Lower leg skin (tissue), 4 donors: ENCODE data around the gene XCL2. TPM values are rescaled to one million over a fixed set of nuclear protein-coding genes. Genes with fewer than 3 reads are reported as not detected.

ENCODE experiments used
- DNase-seq, 2 donors: peaks; one replicate each; pipeline ENCODE4 v3.0.0-alpha.2; 2019; ENCODE audit warnings: low spot score in 2 of 2
- H3K4me3 ChIP-seq: fragments of 200-600 bp; sonication (generic); 2 replicates; pipeline ENCODE4 v1.5.1; 2017; ENCODE audit warnings: mild to moderate bottlenecking, low read depth; ENCODE audit not compliant: poor library complexity, severe bottlenecking
- POLR2A ChIP-seq, 2 donors: fragments of 450-650 bp; IDR thresholded peaks; one replicate each; pipeline ENCODE4 v1.6.1; 2016 to 2017; ENCODE audit warnings: antibody characterized with exemption in 2 of 2, mild to moderate bottlenecking in 1 of 2, moderate library complexity in 1 of 2
- WGBS, 2 donors: methylation state at CpG; one replicate each; pipeline ENCODE4 v1.1.5; 2018; 5-methylcytosine and 5-hydroxymethylcytosine counted together
- intact Hi-C: fragments of 100-400 bp; cut with DNase I; formaldehyde crosslinking; loops from one replicate; pipeline ENCODE4 v1.15.0; 2023; ENCODE audit warnings: low total_unique reads
- total RNA-seq, 4 donors: library from RNA; depleted of rRNA; stranded (reverse); fragments of >200 nt; gene quantifications; one replicate each; pipeline ENCODE4 v1.1.0, GENCODE V29; 2016
- TF ChIP-seq, protein P1 (sequence below), 3 donors: fragments of 450-650 bp; IDR thresholded peaks; one replicate each; pipeline ENCODE4 v1.5.1; 2016; ENCODE audit warnings: antibody characterized with exemption in 3 of 3, mild to moderate bottlenecking in 3 of 3, moderate library complexity in 2 of 3

The XCL2 gene
- total RNA-seq, 4 donors from 2014 or later: not detected

DNA sequence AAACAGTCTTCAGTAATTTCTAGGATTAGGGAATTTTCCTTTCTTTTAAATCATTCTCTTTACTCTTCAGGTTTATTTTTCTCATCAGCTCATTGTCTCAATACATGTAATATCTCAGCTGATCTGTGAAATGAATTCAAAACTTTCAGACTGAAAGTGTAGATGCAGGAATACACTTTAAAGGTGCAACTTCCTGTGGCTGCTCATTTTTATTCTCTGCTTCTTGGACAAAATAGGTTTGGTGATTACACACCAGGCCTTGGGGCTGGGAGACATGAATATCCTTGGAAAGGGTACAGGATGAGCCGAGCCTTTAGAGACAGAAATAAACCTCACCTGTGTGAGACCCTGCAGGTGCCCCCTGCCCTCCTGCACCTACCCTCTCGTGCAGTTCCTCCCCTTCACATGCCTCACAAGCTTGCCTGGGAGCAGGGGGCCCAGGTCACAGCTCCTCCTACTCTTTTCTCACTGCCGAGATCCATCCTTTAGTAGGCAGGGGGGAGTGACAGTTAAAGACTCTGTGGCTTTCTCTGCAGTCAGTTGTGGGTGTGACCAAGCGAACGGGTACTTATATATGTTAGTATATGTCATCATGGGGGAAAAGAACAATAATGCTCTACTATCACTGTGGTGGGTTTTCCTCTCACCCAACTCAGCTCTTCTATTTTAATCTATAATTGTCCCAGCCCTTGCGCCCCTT is 23.6 kb downstream of the XCL2 start:
- no peak for DNase-seq
- TF ChIP-seq, protein P1, sequence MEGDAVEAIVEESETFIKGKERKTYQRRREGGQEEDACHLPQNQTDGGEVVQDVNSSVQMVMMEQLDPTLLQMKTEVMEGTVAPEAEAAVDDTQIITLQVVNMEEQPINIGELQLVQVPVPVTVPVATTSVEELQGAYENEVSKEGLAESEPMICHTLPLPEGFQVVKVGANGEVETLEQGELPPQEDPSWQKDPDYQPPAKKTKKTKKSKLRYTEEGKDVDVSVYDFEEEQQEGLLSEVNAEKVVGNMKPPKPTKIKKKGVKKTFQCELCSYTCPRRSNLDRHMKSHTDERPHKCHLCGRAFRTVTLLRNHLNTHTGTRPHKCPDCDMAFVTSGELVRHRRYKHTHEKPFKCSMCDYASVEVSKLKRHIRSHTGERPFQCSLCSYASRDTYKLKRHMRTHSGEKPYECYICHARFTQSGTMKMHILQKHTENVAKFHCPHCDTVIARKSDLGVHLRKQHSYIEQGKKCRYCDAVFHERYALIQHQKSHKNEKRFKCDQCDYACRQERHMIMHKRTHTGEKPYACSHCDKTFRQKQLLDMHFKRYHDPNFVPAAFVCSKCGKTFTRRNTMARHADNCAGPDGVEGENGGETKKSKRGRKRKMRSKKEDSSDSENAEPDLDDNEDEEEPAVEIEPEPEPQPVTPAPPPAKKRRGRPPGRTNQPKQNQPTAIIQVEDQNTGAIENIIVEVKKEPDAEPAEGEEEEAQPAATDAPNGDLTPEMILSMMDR (IDR thresholded peaks at IDR 0.05): no peak
- no peak for TF ChIP-seq POLR2A (IDR thresholded peaks at IDR 0.05)
- no peak overlapping the region for H3K4me3 ChIP-seq
- WGBS, 2 donors: 47 to 55% methylated on average over 6 of the region's 6 CpGs
- intact Hi-C loops: no loop called here

DNA sequence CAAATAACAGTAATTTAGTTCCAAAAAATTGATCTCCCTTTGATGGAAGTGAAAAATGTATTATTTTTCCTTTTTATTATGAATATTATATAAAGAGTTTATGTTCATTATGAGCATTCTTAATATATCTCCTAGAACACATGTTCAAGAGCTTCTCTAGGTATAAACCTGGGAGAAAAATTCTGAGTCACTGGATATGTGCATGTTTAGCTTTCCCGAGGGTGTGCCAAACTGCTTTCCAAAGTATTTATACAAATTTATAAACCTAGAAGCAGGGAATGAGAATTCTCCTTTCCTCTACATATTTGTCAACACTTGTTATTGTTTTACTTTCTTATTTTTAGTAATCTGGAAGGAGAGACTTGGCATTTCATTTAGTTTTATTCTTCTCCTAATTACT is 25.0 kb downstream of the XCL2 start:
- intact Hi-C loops: no loop called here

DNA sequence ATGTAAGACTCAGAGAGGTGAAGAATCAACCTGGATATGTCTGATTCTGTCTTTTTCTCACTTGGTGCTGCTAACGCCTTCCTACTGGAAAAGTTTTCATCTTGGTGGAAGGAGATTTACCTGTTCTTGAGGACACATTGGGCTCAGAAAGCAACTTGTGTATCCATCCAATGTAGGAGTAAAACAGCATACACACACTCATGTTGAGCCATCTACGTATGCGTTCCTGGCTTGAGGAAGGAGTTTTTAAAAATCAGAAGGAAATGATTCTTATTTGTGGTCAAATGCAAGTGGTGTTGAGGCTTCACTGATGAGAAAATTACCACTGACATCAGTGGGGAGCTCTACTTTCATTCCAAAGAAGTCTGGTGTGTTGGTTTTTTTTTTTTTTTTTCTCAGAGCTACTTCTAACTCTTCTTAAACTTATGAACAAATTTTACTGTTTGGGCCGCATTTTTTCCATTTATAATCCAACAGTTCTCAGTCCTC is 25.6 kb downstream of the XCL2 start:
- WGBS, 2 donors: 79 to 84% methylated on average over 4 of the region's 4 CpGs
- intact Hi-C loops: no loop called here
- TF ChIP-seq POLR2A (IDR thresholded peaks at IDR 0.05): no peak
- TF ChIP-seq, protein P1 (IDR thresholded peaks at IDR 0.05): no peak
- DNase-seq: no peak
- no peak overlapping the region for H3K4me3 ChIP-seq

More for the DNA sequence above, 25.0 kb downstream of the XCL2 start:
- no peak overlapping the region for H3K4me3 ChIP-seq
- TF ChIP-seq, protein P1 (IDR thresholded peaks at IDR 0.05): no peak
- no peak for TF ChIP-seq POLR2A (IDR thresholded peaks at IDR 0.05)
- DNase-seq: no peak
- WGBS, 2 donors: 81 to 89% methylated on average over 1 of the region's 1 CpG

DNA sequence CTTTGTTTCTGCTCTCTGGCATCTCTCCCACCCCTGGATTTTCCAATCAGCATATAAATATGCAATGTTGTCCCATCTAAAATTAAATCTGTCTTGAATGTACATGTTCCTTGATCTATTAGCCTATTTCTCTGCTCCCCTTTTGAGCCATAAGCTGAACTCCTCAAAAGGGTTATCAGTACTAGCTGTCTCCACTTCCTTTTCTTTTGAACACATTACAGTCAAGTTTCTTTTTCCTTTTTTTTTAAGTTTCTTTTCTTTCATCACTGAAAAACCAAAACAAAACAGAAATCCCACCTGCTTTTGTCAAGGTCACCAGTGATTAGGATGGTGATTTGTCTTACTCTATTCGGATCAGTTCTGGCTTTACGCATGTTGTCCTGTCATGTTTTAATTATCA is 29.3 kb downstream of the XCL2 start:
- H3K4me3 ChIP-seq: no peak overlapping the region
- no peak for DNase-seq
- intact Hi-C loops: no loop called here
- TF ChIP-seq, protein P1 (IDR thresholded peaks at IDR 0.05): no peak
- no peak for TF ChIP-seq POLR2A (IDR thresholded peaks at IDR 0.05)
- WGBS, 2 donors: 87 to 89% methylated on average over 2 of the region's 2 CpGs

DNA sequence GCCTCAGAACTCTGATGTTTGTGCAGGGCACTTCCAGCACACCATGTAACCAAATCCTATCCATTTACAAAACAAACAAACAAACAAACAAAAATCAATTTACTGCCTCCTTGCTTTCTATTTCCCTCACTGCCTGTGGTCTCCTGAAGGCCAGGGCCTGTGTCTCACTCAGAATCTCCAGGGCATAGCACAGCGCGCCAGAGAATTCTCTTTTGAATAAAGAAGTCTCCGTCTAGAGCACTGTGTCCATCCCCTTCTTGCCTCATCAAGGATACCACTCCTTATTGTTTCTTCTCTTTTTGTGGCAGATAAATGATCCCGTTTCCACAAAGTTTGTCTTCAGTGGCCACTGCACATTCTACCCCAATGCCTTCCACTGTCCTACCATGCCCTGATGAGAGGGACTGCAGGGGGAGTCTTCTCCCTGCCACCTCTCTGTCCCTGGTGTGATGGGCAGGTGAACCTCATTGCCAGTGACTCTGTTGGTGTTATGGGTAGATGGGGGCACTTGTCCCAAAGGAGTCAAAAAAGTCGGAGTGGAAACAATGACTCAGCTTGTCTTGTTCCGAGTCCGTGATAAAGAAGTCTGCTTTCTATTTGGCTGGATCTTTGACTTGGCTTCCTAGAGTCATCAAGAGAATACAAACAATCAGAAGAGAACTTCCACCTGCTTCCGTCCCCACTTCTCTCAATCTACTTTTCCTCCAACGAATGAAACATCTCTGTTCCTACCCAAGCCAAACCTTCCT is 30.0 kb downstream of the XCL2 start:
- no peak for TF ChIP-seq POLR2A (IDR thresholded peaks at IDR 0.05)
- TF ChIP-seq, protein P1 (IDR thresholded peaks at IDR 0.05): no peak
- no peak for DNase-seq
- intact Hi-C loops: no loop called here
- no peak overlapping the region for H3K4me3 ChIP-seq
- 71 to 80% methylated on average over 9 of the region's 9 CpGs for WGBS, 2 donors
